ENCODE results near the gene CDRT4. TPM values are rescaled to one million over a fixed set of nuclear protein-coding genes. Genes with fewer than 3 reads are reported as not detected.
"Not testable (repeated sequence)": the region's sequence is repeated elsewhere in the genome, so short reads cannot be mapped to it uniquely, and the experiment has no call there.

Gene CDRT4
- polyA plus RNA-seq, 1 experiment: 5.9 TPM

DNA sequence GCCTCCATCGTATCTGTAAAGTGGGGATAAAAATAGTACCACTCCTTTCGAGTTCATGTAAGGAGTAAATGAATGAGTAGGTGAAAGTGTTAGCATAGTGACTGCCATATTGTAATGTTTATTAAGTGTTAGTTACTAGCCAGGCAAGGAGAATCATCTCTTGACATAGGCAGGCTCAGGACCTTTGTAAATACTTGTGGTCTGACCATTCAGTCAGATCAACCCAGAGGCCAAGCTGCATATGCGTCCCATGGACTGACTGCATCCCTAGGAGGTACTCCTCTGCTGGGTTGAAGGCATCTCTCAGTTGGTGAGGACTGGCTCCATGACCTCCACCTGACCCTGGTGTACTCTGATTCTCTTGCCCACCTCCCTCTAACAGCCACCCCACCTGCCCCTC lies 40.5 kb upstream of the CDRT4 start:
- TF ChIP-seq, protein P1, sequence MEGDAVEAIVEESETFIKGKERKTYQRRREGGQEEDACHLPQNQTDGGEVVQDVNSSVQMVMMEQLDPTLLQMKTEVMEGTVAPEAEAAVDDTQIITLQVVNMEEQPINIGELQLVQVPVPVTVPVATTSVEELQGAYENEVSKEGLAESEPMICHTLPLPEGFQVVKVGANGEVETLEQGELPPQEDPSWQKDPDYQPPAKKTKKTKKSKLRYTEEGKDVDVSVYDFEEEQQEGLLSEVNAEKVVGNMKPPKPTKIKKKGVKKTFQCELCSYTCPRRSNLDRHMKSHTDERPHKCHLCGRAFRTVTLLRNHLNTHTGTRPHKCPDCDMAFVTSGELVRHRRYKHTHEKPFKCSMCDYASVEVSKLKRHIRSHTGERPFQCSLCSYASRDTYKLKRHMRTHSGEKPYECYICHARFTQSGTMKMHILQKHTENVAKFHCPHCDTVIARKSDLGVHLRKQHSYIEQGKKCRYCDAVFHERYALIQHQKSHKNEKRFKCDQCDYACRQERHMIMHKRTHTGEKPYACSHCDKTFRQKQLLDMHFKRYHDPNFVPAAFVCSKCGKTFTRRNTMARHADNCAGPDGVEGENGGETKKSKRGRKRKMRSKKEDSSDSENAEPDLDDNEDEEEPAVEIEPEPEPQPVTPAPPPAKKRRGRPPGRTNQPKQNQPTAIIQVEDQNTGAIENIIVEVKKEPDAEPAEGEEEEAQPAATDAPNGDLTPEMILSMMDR (IDR thresholded peaks at IDR 0.05; ENCODE audit: insufficient read depth, low read depth, low read length): no peak
- H3K4me3 ChIP-seq (ENCODE audit: low read depth, low read length): no peak overlapping the region
- H3K27me3 ChIP-seq (ENCODE audit: control insufficient read depth, insufficient read depth, low read length): no peaks in the 10 kb centered on the region
- ChIA-PET POLR2A (no interaction called here), CTCF (interaction anchor here (0.6 to 1.6 kb wide), 2 partner anchors 69 to 248 kb away, joined by 3 read pairs; no protein-coding TSS in a partner anchor)
- peaks cover 3% of the 10 kb centered on the region; the same call in 1 of the 2 replicates for H3K36me3 ChIP-seq (ENCODE audit: control insufficient read depth, insufficient read depth, low read length)
- no peak for DNase-seq (ENCODE audit: low read depth)

- POLR2A ChIA-PET: no interaction called here
- TF ChIP-seq, protein P1 (IDR thresholded peaks at IDR 0.05; ENCODE audit: insufficient read depth, low read depth, low read length): no peak
- H3K36me3 ChIP-seq (ENCODE audit: control insufficient read depth, insufficient read depth, low read length): peaks cover 3% of the 10 kb centered on the region; the same call in 1 of the 2 replicates
- H3K4me3 ChIP-seq (ENCODE audit: low read depth, low read length): no peak overlapping the region
- no peaks in the 10 kb centered on the region for H3K27me3 ChIP-seq (ENCODE audit: control insufficient read depth, insufficient read depth, low read length)
- DNase-seq (ENCODE audit: low read depth): no peak
- CTCF ChIA-PET: interaction anchor here (1.4 to 1.6 kb wide), 2 partner anchors 244 to 247 kb away, joined by 3 read pairs; no protein-coding TSS in a partner anchor
Observed at GRCh38 chr17:15507001-15507400, 39.6 kb upstream of the CDRT4 start.

DNA sequence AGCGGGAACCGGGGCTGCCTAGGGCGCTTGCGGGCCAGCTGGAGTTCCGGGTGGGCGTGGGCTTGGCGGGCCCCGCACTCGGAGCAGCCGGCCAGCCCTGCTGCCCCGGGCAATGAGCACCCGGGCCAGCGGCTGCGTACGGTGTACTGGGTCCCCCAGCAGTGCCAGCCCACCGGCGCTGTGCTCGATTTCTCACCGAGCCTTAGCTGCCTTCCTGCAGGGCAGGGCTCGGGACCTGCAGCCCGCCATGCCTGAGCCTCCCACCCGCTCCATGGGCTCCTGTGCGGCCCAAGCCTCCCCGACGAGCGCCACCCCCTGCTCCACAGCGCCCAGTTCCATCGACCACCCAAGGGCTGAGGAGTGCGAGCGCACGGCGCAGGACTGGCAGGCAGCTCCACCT lies 38.3 kb upstream of the CDRT4 start:
- H3K27me3 ChIP-seq (ENCODE audit: control insufficient read depth, insufficient read depth, low read length); H3K36me3 ChIP-seq (ENCODE audit: control insufficient read depth, insufficient read depth, low read length); H3K4me3 ChIP-seq (ENCODE audit: low read depth, low read length); CTCF ChIA-PET; POLR2A ChIA-PET; DNase-seq (ENCODE audit: low read depth): not testable (repeated sequence)

GRCh38 chr17:15503731-15504130 lies 36.3 kb upstream of the CDRT4 start:
- peaks cover 4% of the 10 kb centered on the region for H3K36me3 ChIP-seq (ENCODE audit: control insufficient read depth, insufficient read depth, low read length)
- ChIA-PET CTCF (interaction anchor here (0.8 to 5.0 kb wide), 24 partner anchors 10 to 273 kb away, joined by 3 to 43 read pairs (median 6); no protein-coding TSS in a partner anchor), POLR2A (no interaction called here)
- TF ChIP-seq, protein P1 (IDR thresholded peaks at IDR 0.05; ENCODE audit: insufficient read depth, low read depth, low read length): no peak
- H3K27me3 ChIP-seq (ENCODE audit: control insufficient read depth, insufficient read depth, low read length): no peaks in the 10 kb centered on the region
- no peak for DNase-seq (ENCODE audit: low read depth)
- H3K4me3 ChIP-seq (ENCODE audit: low read depth, low read length): no peak overlapping the region

DNA sequence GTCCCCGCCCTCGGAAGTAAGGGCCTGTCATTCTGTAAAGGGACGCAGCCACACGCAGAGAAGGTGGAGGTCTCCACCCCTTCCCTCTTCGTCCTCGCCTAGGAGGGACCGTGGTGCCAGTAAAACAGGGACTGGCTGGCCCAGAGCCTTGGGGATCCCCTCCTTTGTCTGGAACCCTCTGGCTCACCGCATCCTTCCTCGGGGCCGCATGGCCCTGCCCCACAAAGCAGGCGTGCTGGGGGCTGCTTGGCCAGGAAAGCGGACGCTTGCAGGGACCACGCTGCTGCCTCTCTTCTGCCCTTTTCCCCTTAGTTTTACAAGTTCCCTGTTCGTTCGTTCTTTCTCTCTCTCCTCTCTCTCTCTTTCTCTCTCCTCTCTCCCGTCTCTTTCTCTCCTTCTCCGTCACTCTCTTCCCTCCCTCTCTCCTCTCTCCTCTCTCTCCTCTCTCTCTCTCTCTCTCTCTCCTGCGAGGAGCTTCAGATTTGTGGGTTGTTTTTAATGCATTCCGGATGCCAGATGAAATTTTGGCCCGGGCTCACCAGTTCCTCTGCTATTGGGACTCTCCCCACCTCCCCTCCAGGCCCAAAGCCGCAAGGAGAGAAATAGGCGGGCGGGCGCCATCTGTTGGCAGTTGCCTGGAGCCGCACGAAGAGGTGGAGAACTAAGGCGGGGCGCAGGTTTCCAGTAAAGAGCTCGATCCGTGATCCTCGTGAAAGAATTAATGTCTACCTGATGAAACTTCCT lies 35.1 kb upstream of the CDRT4 start:
- Histone ChIP-seq H3K36me3 (ENCODE audit: control insufficient read depth, insufficient read depth, low read length) (peaks cover 4% of the 10 kb centered on the region), H3K27me3 (ENCODE audit: control insufficient read depth, insufficient read depth, low read length) (no peaks in the 10 kb centered on the region), H3K4me3 (ENCODE audit: low read depth, low read length) (peak overlapping the region; percentile 23)
- DNase-seq (ENCODE audit: low read depth): peak; percentile 81
- ChIA-PET POLR2A (interaction anchor here (0.6 kb wide), 1 partner anchor 251 kb away, joined by 4 read pairs; no protein-coding TSS in a partner anchor), CTCF (interaction anchor here (0.6 to 5.0 kb wide), 42 partner anchors 9 to 1671 kb away, joined by 3 to 43 read pairs (median 5); partner anchors contain the start of gene CDRT4)
- TF ChIP-seq, protein P1 (IDR thresholded peaks at IDR 0.05; ENCODE audit: insufficient read depth, low read depth, low read length): peak; percentile 95
